Lung microvascular endothelial cell (primary cell): Measurements from ENCODE around the gene KRT35. TPM values are rescaled to one million over a fixed set of nuclear protein-coding genes. Genes with fewer than 3 reads are reported as not detected.

Experiments used
- DNase-seq, 2 donors: peaks; one replicate each; pipeline versions ENCODE4 v3.0.0 to v3.0.0-alpha.2; 2010; ENCODE audit warnings: low read depth in 2 of 2
- total RNA-seq: library from RNA; depleted of rRNA; stranded (reverse); fragments of >200 nt; gene quantifications from 2 replicates; pipeline ENCODE4 v1.2.1, GENCODE V29; 2014

The KRT35 gene
- total RNA-seq: not detected in 2 replicates

DNA sequence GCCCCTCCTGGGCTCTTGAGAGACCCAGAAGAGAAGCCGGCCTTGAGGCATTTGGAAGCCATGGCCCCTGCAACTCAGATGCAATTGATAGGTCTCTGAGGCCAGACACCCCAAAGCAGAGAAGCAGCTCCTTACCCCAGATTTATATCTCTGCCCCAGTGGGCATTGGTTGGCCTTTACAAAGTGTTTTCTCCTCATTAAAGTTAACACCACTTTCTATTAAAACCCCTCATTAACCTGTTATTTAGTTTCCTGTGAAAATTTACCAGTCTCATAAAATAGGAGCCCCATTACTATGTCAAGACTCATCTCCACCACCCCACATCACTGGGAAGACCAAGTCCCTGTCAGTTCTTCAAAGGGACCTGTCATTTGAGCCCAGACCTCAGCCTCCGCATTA is at the start of gene KRT35:
Gene KRT35 (minus strand): TSS at position 116 of the 400 bp plus-strand sequence. CDS start 54 bp downstream, at position 62.
- DNase-seq: no peak

DNA sequence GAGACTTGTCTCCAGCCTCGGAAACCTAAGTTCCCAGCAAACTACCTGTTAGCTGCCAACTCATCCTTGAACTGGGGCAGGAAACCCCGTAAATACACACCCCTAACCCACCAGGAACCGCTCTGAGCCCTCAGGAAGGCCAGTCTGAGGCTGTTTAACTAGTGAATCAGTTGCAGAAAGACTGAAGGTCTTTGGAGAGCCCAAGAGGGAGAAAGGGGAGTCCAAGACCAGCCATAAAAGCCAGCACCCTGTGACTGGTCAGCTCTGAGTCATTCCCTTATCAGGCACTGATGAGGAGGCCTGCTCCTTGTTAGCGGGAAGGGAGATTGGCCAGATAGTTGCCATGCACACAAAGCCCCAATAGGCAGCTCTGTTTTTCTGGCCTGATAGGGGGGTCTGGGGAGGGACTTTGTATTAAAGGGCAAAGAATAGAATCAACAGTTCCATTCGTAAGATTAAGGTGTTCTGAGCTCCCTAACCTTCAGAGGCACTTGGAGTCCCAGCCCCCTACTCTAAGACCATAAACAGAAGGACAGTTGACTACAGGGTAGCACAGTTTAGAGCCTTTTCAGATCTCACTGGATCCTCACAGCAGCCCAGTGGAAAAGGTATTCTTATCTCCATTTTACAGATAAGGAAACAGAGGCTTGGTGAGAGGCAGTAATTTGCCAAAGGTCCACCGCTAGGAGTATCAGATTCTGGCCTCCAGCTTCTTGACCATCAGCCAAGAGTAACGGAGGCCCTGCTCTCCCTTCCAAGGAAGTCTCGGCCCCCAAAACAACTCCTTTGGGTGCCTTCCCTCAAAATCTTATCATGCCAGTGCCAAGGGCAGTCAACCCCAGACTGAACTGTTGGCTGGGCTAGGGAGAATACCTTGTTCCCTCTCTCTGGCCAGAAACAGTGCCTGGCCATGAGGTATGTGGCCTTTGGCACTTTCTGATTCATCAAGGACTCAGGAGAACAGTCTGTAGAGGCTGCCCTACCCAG is 49.4 kb upstream of the KRT35 start:
- DNase-seq: peak in 1 of 2 donors; percentile 86

DNA sequence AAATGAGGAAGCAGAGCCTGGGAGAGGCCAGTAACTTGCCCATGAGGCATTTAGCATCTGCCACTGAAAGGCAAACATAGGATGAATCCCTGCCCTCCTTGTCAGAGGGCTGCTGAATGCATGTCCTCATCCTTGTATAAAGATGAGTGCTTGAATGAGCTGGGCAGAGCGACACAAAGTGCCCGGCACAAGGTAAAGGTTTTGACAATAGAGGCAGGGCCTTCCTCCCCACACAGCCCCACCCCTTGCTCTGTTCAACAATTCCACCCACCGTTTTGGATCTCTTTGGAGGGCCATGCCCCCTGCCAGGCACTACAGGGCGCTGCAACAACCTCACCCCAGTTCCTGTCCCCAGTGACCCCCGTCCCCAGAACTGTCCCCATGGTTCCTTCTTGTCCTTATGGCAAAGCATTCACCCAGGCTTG is 48.6 kb upstream of the KRT35 start:
- no peak for DNase-seq

DNA sequence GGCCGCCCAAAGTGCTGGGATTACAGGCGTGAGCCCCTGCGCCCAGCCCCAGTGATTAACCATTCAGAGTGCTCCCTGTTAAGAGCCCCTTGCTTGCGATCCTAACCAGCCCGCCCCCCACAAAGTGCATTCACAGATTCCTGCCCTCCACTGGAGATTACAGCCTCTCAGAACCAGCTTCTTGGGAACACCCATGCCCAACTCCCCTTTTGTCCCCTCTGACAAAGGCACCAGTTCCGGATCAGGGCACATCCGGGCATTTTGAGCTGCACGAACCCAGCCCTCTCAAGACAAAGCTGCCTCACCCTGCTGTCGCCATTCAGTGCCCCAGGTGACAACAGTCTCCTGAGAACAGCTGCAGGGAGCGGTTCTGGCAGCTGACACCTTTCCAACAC is 48.0 kb upstream of the KRT35 start:
- no peak for DNase-seq

DNA sequence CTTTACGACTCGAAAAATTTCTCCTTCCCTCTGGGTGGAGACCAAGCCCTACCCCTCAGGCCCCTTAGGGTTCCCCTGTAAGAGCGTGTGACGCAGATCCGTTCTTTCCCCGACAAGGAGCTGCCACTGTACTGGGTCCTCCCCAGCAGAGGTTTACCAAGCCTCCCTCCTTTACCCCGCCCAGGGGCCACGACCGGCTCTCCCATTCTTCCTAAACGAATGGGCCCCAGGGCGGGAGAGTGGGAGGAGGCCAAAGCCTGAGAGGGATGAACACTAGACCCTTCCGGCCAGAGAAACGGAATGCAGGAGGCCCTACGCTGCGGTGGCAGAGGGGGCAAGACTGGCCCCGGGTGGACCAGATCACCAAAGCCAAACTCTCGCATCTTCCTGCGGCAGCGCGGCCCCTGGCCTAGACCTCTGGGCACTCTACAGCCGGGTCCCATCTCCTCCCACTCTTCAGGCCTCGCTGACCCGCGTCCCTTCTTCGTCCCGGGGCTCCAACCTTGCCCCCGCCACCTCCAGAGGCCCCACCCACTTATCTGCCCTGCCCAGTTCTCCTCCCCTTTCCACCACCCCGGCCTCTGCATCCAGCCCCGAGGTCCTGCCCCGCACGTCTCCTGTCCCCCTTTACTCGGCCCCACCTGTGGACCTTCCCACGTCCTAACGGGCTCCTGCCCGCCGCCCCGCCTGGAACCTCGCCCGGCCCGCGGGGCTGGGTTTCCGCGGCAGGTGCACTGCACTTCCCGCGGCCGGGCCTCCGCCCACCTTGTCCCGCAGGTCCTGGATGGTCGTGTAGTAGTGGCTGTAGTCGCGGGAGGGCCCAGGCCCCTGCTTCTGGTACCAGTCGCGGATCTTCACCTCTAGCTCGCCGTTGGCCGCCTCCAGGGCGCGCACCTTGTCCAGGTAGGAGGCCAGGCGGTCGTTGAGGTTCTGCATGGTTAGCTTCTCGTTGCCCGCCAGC is 46.4 kb upstream of the KRT35 start:
- no peak for DNase-seq

DNA sequence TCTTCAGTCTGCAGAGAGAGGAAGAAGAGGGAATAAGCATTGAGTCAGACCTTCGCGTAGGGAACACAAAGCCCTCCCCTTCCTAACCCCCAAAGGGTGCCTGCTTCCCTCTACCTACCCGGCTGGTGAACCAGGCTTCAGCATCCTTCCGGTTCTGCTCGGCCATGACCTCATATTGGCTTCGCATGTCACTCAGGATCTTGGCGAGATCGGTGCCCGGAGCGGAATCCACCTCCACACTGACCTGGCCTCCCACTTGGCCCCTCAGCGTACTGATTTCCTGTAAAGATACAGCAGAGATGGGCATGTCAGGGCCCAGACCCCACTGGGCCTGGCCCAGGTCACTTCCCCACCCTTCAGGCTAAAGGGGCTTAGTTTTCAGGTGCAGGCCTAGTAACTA is 43.3 kb upstream of the KRT35 start:
- DNase-seq: no peak

DNA sequence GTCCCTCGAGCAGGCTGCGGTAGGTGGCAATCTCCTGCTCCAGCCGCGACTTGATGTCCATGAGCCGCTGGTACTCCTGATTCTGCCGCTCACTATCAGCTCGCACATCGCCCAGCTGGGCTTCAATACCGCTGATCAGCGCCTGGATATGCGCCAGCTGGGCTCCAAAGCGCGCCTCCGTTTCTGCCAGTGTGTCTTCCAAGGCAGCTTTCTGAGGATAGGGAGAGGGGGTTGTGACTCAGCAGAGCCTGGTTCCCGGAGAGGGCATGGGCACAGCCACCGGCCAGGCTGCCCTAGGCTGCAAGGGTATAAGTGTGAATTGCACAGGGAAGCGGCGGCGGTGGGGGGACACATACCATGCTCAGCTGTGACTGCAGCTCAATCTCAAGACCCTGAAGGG is 42.8 kb upstream of the KRT35 start:
- peak in 1 of 2 donors; percentile 28 for DNase-seq

DNA sequence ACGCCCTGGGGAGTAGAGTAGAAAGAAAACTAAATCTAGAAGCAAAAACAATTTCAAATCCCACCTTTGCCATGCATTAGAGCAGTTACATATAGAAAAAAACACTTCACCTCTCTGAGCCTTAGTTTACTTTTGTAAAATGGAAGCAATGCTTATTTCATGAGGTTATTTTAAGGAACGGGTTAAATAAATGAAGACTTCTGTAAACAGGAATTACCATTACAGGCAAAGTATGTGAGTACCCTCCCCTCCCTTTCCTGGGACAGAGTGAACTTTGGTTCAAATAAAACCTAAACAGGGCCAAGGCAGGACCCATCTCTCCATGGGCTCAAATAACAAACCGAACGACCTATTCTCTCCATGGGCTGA is 42.3 kb upstream of the KRT35 start:
- no peak for DNase-seq

DNA sequence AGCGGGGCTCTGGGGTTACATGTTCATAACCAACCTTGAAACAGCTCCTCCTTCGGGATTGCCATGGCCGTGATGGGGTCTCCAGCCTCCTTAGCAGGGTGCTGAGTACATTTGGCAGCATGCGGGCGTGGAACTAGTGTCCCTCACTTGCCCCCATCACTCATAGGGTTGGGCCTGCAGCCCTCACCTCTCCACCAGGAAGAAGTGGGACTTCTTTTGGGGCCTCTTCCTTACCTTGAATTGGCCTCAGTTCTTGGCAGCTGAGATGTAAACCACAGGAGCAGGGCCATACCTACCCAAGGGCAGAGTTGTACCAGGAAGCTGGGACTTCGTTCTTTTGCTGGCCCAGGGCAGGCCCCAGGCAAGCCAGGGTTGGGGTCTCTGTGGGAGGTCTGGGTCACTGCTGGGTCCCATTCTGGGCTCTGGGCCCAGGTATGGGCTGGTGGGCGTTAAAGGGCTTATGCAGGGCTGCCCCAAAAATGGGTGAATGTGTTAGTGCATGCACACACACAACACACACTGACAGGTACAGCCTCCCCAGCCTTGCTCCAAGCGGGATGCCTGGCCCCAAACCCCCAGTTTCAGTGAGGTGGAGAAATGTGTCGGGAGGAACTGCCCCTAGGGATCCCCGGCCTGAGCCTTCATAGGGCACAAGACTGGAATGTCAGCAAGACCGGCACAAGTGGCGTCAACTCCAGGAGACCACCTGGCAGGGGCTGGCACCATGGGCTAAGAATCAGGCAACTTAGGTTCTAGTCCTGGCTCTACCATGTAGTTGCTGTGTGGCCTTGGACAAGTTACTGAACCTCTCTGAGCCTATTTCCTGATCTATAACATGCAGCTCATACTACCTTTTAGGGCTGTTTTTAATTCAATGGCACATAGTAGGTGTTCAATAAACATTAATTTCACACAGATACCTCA is 41.6 kb upstream of the KRT35 start:
- no peak for DNase-seq

DNA sequence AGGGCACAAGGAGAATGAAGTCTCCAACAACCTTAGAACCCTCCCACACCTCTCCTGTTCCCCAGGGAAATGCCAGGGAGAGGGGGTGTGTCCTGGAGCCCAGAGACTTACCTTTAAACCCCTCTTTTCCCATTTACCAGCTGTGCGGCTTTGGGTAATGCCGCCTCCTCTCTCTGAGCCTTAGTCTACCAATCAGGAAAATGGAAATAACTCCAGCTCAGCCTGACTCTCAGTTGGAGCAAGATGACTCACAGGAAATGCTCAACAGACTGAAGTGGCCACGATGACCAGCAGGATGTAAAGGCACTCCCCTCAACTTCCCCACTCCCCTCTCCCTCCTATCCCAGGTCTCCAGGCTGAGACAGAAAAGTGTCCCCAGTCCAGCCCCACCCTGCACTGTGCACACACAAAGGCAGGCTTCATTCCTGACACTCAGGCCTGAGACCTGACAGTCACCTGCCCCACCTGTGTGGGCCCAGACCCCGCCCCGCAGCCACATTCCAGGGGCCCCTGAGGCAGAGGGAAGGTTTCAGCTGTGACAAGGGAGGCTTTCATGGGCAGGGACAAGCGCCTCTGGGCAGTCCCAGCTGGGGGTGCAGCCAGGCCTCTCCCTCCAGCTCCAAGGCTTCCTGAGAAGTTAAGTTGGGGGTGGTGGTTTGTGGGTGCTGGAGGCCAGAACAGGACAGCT is 40.8 kb upstream of the KRT35 start:
- DNase-seq: peak; percentile 64 to 88

DNA sequence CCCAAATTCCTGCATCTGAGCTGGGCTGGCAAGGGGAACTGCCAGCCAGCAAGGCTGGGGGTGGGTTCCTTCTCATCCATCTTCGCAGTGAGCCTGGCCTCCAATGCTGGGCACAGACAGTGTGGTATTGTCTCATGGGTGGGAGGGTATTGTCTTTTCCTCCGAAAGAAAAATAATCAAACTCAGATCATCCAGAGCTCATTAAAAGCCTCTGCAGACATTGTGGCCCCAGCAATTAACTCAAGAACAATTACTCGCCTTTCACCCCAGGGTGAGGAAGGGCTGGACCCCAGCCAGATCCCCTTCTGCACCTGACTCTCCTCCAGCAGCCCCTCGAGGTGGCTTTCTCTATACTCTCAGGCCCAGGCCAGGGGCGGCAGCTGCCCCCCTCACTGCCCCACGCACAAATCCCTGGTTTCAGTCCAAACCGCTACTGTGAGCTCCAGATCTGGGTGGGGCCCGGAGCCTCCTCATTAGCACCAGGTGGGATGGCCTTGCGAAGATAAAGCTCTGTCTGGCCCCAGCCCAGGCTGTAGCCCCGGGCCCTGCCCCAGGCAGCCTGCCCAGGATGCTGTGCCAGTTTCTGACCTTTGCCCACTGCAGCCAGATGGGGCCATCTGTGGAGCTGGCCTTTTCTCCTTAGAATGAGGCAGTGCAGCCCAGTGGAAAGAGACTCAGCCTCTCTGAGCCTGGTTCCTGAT is 40.0 kb upstream of the KRT35 start:
- no peak for DNase-seq

DNA sequence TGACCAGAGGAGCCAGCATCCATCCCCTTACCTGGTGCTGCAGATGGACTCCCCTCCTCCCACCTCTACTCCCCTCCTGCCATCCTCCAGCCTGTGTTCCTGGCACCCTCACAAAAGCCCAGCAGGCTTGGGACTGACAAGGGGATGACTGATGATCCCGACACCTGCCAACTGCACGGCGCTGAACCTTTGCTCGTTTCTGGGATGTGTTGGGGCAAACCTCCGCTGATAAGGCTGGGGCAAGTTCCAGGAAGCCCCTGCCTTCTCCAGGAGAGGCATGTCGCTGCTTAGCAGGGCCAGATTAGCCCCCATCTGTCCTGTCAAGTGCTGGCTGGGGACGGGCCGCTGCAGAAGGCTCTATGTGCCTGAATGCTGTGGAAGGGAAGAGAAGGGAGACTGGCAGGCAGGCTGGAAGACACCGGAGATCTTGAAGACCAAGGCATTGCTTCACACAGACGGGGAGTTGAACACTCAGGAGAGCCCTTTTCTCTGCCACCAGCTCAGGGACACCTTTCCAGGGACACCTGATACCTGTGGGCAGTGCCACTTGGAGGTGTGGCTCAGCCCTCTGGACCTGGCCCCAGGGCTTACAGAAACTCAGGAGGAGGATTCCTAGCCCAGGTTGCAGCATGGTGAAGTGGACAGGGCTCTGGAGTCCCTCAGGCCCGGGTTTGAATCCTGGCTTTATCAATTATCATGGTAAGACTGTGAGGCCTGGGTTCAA is 38.7 kb upstream of the KRT35 start:
- no peak for DNase-seq

DNA sequence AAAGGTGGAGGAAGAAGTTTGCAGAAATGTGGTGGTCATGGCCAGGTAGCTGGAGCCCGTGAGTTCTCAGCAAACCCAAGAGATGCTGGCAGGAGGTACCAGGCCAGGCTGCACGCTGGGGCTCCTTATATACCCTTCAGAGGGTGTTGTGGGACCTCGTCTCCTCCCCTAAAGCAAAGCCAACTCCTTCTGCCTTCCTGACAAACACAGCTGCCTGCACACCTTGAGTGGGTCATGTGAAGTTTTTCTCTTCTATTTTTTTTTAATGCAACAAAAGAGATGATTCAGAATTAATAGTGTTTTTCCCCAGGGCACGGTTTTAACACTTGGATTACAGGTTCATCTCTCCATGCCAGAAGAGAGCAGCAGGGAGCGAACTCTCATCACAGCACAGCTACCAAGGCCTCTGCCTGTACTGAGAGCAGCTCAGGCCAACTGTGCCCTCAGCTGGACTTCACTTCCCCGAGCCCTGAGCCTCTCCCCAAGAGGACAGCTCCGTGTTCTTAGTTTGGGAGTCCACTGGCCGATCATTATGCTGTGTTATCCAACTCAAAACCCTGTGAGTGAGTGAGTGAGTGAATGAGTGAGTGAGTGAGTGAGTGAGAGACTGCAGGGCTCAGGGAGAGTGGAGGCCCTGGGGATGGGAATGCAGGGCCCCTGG is 38.0 kb upstream of the KRT35 start, which contains the start of gene KRT15:
Gene KRT15 (minus strand): TSS at position 102 of the 661 bp plus-strand sequence. CDS start 63 bp downstream, at position 39.
- no peak for DNase-seq

DNA sequence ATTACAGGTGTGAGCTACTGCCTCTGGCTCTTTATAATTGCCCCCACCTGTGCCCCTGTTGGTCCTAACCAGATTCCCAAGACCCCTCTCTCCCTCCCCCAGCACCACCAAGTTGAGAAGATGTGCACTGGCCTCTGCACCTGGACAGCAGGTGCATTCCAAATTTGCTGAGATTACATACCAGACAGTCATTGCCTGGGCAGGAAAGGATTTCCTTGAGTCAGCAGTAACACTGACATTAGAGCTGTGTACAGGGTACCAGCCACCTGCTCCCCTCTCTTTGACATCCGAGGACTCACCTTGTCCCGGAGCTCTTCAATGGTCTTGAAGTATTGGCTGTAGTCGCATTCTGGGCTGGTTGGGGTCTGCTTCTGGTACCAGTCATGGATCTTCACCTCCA is 37.1 kb upstream of the KRT35 start:
- DNase-seq: no peak

DNA sequence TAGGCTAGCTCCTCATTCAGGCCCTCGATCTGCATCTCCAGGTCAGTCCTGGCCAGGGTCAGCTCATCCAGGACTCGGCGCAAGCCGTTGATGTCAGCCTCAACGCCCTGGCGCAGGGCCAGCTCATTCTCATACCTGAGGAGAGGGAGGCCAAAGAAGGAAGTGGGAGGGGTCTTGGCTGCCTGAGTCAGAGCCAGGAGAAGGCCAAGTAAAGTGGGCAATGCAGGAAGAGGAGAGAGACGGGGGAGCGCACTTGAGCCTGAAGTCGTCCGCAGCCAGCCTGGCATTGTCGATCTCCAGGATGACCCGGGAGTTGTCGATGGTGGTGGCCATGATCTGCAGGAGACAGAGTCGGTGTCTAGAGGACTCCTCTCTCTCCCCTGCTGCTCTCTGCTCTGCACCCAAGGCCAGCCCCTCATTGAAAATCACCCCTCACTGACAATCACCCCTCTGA is 35.9 kb upstream of the KRT35 start:
- no peak for DNase-seq

DNA sequence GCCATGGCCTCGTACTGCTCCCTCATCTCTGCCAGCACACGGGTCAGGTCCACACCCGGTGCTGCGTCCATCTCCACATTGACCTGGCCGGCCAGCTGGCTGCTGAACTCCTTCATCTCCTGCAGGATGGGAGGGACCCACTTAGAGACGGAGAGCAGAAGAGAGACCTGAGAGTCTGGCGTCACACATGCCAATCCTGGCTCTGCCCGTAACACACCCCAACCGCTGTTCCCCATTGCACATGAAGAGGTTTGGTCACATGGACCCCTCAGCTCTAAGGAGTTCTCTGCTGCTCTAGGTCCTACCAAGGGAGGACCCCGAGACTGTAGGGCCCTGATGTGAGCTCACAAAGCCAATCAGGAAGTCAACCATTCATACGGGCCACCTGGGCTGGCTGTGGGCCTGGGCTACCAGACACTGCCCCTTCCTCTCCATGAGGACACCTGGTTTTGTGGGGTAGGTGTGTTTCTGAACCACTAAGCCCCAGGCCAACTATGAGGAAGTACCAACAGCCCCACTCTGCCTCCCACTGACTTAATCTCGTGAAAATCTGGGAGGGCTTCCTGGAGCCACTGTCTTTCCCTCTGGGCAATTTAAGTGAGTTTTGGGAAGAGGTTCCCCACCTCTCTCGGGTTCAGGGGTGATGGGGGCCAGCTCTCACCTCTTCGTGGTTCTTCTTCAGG is 35.3 kb upstream of the KRT35 start:
- DNase-seq: no peak

DNA sequence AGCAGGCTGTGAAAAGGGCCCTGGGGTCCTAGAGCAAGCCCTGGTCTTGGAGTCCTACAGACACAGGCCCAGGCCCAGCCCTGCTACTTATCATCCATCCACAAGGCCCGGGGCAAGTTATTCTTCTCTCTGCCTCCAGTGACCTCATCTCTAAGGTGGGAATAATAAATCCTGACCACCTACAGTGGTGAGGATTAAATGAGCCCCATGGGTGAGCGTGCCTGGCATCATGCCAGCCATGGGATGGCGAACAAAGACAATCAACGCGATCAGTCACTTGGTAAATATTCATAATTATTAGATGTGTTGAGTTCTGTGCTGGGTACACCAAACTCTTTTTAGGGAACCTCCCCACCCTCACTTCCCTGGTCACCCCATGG is 32.2 kb upstream of the KRT35 start:
- no peak for DNase-seq
